Measurements from ENCODE around the gene CORO1C.

Gene CORO1C

DNA sequence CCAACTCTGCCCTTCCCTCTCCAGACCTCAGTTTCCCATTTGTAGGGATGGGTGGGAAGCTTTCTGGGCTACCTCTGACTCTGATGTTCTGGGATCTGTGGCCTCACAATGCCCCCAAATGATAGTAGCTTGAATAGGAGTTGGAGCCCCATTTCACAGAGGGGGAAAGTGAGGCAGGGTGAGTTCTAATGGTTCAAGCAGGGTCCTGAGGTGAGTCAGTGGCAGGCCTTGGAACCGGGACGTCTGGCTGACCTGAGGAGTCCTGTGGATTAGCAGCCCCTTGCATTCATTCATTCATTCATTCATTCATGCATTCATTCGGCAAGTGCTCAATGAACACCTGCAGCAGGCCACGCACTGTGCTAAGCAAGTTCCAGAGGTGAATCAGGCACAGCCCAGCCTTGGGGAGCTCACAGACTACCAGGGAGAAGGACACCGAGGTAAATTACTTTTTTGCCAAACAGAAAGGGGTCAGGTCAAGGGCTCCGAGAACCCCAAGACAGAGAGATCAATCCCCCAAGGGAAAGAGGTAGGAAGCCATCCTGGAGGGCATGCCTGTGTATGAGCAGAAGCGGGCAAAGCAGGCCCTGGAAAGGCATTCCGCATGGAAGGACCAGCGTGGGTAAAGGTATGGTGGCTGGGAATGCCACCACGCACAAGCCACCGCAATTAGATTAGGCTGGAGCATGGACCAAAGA, 132.6 kb downstream of the CORO1C start:
- no peak for DNase-seq (ENCODE audit: low spot score)

DNA sequence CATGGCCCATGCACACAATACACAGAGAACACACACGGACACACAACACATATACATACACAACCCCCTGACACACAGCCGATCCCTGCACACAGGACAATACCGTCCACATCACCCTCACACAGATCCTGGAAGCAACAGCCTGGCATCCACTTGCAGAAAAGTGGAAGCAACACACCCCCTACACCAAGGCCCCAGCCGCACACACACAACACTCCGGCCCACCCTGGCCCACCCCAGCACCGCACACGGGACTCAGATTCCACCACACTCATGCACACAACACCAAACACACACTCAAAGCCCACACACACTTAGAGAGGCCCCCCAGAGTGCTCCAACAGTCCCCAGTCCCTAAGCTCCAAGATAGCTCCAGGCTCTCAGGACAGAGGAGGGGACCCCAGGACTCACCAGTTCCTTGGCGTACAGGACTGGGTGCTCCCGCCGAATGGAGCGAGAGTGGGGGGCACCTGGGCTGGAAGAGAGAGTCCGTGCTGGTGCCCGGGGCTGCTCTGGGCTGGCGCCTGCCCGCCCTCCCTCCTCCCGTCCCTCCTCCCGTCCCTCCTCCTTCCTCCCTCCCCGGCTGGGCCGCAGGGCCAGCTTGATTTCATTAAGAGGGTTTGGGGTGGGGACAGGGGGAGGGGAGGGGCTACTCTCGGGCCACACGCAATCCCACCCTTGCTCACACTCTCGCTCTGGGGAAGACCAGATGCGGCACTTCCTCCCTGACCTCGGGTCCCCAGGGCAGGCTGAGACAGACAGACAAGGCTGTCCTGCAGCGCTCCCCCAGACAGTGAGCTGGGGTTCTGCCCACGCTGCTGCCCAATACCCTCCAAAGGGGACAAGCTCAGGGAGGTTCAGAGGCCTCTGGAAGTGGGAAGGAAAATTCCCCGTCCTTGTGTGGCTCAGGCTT, 133.5 kb downstream of the CORO1C start, which contains the start of gene TMEM119:
Gene TMEM119, minus strand, starts transcription at position 526 of the 913 bp plus-strand sequence. CDS start 5,701 bp downstream, outside the sequence.
- DNase-seq (ENCODE audit: low spot score) = peak; percentile 90

DNA sequence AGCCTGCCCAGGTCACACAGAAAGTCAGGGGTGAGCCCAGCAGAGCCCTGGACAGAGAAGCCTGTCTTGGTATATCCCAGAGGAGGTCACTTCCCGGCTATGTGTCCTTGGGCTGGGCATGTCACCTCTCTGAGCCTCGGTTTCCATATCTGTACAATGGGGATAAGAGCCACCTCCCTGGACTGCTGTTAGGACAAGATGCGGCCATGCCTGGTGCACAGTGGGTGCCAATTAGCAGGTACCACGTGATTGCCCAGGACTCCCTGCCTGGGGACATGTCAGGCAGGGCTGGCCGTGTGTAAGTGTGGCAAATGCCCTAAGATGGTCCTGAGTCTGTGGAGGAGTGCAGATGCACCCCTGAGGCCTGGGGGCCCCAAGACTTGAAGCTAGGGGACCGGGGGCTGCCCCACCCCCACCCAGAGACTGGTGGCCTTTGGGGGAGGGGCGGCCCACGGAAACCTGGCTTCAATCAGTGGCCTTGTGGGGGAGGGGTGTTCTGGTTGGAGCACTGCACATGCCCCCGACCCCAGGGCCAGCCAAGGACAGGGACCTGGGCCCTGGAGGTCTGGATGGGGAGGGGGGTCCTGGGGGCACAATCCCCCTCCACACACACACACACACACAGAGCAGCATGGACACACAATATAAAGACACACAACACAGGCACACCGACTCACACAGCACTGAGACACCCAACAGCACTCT, 134.3 kb downstream of the CORO1C start:
- peak; percentile 37 for DNase-seq (ENCODE audit: low spot score)

DNA sequence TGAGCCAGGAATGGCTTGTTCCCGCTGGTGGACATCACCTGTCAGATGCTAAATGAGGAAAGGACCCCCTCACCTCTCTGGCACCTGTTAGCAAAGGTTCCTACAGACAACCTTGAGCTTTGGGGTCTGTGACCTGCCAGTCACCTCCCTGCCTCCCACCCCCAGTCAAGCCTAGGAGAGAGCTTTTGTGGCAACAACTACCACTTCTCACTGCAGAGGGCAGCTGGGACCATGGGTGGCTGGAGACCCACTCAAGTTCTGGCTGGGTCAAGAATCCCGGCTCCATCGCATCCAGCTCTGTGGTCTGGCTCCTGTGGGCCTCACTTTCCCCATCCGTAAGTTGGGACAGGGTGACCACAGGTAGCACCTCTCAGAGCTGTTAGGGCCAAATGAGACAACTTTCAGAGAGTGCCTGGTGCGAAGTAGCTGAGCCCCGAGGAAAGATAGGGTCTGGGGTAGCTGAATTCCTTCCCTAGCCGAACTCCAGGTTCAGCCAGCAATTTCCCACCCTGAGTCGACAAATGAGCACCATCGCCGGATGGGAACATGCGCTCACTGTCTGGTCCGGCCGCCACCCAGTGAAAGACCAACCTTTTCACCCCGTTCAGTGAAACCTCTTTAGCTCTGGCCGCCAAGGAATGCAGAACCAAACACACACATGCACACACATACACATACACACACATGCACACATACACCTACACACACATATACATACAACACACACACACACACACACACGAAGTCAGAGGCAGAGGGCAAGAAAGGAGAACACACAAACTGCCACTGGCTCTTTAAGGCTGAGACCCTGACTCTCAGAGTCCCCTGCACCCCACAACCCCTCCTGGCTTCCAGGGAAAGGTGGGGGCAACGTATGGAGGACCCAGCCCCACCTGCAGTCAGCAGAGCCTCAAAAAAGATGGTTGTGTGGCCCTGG, 135.3 kb downstream of the CORO1C start:
- DNase-seq (ENCODE audit: low spot score) = peak; percentile 40

Data from AG20443 (cell line).